ENCODE data around the gene ACCS.

ACCS gene

DNA sequence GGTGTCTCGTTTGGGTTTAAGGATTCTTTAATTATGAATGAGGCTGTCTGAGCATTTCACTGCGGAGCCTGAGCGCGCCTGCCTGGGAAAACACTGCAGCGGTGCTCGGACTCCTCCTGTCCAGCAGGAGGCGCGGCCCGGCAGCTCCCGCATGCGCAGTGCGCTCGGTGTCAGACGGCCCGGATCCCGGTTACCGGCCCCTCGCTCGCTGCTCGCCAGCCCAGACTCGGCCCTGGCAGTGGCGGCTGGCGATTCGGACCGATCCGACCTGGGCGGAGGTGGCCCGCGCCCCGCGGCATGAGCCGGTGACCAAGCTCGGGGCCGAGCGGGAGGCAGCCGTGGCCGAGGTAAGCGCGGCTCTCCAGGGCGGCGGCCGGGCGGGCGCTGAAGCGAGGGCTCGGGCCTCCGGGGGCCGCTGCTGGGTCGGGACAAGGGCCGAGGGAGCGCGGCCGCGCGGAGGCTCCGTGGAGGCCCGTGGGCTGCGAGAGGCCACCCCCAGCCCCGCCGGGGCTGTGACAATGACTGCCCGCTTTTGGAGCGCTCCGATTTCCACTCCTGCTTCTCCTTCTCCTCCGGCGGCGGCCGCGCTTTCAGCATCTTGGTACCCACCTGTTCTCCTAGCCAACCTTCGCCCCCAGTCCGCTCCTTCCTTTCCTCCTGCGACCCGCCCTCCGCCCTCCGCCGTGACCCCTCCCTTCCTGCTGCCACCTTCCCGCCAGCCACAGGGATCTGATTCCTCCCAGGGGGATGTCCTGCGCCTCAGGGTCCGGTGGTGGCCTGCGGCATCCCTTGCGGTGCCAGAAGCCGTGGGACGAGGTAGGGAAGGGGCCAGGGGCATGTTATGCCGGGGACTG is 29.7 kb downstream of the ACCS start, which contains the start of gene EXT2:
TSS of gene EXT2 (plus strand) at position 173 of the 854 bp plus-strand sequence. CDS start 12,035 bp downstream, outside the sequence.
- FAIRE-seq, result no peak

DNA sequence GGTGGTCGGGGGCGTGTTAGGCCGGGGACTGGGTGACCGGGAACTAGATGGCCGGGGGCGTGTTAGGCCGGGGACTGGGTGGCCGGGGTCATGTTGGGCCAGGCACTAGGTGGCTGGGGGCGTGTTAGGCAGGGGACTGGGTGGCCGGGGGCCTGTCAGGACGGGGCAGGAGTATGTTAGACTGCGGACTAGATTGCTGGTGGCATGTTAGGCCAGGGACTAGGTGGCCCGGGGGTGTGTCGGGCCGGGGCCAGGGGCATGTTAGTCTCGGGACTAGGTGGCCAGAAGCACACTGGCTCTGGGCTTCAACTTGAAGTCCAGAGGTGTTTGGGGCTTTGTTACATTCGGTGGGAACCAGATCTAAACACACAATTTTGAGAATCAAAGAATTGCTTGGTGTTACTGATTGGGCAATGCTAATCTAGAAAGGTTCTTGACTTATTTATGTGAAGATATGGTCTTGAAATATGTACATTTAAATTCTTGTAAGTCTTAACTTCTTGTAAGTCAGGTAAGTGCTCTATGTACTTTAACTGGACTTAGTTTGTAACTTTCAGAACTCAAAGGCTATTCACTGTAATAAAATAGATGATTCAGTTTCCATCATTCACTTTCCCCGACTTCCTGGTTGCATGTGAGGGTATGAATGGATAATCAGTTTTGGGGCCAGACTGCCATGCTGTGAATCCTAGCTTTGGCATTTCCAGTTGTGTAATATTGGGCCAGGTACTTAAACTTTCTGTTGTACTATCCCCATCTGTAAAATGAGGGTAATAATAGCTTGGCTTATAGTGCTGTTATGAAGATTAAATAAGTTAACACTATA is 30.5 kb downstream of the ACCS start:
- no peak for FAIRE-seq

DNA sequence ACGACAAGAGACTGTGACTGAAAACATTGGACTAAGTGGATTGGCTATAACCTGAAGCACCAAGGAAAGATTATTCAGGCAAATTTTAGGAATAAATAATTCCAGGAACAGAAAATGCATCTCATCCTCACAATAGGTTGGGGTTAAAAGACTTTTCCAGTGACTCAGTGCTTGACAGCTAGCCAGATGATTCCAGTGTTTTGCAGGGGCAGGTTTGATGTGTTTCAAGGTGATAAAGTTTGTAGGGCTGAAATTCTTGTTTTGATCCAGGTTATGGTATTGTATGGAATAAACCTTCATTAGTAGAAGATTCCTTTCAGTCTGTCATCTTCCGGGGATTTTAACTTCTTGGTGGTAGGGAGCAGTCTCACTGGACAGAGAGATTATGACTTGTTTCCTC is 31.8 kb downstream of the ACCS start:
- FAIRE-seq, result no peak

DNA sequence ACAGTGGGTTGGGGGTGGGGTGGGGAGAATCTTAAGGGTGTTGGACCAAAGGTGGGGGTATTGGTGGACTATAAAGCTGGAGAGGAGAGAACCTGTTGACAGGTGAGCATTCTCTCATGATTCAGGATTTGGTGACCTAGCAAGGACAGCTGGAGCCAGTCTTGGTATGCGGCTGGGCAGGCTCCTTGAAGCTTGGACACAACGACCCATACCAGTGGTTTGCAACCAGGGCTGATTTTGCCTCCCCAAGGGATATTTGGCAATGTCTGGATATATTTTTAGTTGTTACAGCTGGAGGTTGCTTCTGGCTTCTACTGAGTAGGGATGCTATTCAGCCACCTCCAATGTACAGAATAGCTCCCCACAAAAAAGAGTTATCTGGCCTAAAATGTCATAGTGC is 35.0 kb downstream of the ACCS start:
- FAIRE-seq, result no peak

DNA sequence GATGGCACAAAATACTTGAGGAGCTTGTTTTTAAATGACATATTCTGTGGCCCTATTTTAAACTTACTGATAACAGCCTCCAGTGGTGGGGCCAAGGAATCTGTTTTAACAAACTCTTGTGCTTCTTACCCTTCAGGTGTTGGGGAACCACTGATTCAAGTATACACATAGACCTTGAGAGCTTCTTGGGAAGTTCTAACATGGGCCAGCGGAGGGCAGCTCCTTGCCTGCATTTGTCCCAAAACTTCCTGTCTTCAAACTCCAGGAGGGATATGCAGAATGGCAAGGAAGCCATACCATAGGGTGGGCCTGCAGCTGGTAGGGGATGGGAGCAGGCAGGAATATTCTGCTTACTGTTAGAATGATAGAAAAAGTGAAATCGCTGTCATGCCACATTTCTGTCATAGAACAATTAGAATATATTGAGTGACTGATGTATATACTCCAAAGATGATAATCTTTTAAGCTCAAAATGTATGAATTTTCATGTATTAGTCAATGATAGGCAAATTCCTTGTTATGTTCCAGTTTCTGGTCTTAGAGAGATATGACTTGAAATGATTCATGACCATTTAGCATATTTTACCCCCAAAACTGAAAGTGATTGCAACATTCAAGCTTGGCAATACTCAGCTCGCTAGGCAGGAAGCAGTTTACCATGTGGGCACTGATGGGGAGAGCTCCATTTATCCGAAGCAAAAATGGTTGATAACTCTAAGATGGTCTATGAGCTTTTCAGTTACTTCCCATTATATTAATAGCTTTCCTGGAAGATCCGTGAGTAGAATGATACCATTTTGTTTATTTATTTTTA is 38.6 kb downstream of the ACCS start:
- no peak for FAIRE-seq

DNA sequence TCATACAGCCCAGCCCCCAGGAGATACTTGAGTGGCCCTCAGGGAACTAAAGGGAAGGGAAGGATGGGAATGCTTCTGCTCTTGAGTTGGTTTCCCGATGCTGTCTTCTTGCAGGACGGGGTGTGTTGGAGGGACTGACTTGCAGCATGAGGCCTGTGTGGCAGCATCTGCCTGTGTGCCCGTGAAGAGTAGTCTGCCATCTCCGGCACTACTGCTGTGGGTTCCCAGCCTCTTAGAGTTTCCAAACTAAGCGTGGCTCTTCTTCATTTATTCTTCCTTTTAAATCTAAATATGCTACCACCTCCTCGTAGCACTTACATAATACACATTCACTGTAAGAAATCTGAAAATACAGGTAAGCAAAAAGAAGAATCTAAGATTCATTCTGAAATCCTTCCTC is 42.2 kb downstream of the ACCS start:
- no peak for FAIRE-seq

DNA sequence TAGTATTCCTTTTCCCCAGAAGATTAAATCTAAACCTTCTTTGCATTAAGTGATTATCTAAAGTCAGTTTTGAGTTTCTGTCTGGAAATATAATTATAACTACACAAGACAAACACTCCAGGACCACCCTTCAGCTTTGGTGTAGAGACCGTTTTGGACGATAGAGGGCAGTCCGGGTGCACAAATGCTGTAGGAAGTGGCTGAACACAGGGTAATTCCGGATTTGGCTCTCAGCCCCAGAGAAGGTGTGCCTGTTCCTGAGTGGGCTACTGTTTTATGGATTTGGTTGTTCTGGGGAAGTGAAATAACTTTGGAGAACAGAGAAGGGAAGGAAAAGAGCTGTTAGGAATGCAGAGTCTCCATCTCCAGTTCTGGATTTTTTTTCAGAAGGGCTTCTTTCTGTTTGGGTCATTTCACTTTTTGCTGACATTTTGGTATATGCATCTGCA is 44.2 kb downstream of the ACCS start:
- FAIRE-seq, result no peak

DNA sequence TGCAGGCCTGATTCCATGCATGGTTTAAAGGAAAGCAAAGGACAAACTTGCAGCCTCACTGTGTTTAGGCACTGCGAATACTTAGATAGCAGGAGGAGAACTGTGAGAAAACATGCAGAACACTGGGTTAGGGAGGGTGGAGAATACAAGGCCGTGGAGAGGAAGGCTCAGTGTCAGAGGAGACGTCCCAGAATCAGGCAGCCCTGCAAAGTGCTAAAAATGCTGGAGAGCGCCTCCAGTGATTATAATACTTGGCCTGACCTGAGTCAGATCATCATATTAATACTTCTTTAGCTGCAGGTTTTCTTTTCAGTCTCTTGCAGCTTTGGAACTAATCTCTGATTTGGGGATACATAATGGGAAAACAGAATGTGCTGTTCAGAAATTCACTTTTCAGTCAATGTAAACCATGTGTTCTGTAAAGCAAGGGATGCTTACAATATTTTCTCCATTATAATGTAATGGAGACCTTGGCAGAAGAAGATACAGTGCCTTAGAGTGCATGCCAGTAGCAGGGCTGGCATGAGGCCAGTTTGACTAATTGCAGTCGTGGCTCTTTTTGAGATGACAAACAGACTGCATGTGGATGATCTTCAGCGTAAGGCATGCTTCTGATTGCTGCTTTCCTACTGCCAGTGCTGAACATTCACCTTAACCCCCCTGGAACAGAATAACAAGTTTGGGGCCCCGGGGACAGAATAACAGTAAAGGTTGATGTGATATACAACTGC is 46.2 kb downstream of the ACCS start:
- no peak for FAIRE-seq

DNA sequence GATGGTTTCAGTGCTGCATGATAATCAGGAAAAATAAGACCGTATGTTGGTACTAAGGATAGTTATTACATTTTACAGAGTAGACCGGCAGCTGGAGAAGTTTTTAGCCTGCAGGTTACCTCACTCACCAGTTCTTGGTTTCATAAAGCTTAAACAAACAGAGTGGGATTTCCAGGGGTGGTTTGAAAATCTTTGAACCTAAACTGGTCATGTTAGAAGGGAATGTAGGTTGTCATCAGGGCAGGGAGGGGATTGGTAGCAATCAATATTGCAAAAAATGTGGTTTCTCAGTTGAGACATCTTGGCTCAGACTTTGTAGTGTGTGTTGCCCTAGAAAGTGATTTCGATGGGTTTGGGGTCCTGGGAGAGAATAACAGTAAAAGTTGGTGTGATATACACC is 46.9 kb downstream of the ACCS start:
- no peak for FAIRE-seq

DNA sequence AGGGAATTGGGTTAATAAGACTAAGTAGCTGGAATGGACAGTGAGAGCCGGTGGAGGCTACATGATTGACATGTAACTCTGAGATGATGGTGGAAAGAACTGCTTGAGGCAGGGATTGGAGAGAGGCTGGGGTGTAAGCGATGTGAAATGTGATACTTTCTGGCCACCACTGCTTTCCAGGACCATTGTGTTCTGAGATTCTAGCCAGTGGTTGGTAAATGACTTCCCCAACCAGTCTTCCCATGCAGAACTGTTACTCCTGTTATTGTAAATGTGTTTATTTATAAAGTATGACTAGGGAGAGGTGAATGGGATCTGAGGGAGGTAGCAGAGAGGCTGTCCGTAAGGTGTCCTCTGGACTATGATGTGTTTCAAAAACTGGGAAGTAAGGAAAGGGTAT is 47.5 kb downstream of the ACCS start:
- no peak for FAIRE-seq

DNA sequence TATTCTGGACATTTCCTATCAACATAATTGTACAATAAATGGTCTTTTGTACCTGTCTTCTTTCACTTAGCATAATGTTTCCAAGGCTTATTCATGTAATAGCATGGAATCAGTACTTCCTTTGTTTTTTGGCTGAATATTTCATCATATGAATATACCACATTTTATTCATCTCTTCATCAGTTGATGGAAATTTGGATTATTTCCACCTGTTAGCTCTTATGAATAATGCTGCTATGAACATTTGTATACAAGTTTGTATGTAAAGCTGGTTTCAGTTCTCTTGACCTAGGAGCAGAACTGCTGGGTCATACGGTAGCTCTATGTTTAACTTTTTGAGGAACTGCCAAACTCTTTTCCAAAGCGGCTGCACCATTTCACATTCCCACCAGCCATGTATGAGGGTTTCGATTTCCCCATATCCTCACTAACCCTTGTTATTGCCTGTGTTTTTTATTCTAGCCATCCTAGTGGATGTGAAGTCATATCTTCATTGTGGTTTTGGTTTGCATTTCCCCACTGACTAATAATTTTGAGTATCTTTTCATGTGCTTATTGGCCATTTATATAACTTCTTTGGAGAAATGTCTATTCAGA is 50.3 kb downstream of the ACCS start:
- FAIRE-seq, result no peak

DNA sequence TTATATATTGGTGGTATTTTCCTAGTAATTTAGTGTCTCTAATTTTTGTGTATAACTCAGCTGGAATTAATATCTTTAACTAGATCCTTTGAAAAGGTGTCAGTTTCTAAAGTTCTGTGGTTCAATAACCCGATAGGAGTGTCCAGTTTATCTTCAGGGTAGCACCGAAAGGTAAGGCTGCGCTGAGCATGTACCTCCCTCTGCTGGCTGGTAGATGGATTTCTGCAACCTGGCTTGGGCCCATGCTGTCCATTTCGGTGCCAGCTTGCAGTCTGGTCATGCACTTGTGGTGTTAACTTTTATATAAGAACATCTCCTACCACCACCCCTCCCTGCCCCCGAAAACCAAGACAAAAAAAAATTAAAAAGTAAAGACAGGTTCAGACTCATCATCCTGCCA is 54.1 kb downstream of the ACCS start:
- FAIRE-seq, result no peak

DNA sequence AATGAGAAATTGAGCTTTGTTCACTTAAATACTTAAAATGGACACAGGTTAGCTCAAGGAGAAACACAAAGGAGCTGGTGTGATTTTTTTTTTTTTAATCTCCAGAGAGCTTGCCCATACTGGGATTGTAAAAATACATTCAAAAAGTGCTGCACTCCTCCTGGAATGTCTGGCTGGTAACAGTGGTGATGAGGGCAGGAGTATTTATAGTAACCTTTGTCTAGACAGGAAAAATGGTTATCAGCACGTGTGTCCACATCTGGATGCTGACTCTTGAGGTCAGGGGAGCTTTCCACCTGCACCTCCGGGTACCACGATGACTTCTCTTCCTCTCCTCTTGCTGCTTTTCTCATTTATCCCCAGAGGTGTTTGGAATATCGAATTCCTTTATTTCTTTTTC is 59.5 kb downstream of the ACCS start:
- FAIRE-seq, result no peak

DNA sequence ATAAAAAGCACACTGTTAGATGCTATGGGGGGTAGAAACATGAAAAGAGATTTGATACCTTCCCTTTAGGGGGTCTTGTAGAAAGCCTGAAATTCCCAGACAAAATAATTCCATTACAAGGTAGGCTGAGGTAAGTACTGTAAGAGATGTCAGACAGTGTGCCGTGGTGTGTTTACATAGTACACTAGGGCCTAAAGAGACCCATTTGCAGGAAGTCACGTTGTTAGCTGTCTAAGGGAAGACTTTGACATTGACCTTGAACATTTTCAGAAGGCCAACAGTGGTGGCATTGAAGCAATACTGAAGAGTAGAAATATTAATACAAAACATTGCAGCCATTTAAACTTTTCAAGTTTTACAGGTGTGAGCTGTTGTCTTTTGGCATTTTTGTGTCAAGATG is 60.2 kb downstream of the ACCS start:
- no peak for FAIRE-seq

DNA sequence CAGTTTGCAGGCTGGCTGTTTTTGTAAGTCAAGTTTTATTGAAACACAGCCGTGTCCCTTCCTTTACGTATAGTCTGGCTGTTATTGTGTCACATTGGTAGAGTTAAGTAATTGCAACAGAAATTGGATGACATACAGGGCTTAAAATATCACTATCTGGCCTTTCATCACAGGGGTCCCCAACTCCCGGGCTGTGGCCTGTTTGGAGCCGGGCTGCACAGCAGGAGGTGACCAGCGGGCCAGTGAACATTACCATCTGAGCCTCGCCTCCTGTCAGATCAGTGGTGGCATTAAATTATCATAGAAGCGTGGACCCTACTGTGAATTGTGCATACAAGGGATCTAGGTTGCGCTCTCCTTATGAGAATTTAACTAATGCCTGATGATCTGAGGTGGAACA is 61.1 kb downstream of the ACCS start:
- FAIRE-seq, result no peak

DNA sequence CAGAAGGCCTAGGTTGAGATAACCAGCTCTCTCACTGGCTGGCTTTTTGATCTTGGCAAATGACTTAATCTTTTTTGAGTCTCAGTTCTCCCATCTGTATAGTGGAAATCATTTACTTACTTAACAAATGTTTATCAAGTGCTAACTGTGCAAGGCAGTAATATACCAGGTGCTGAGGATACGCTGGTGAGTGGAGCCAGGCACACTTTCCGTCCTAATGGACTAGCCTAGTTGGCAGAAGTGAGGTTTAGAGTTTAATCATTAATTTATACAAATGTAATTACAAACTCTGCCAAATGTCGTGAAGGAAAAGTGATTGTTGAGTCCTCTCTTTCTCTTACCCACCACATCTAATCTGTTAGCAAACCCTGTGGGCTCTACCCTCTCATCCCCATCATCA is 62.7 kb downstream of the ACCS start:
- no peak for FAIRE-seq

DNA sequence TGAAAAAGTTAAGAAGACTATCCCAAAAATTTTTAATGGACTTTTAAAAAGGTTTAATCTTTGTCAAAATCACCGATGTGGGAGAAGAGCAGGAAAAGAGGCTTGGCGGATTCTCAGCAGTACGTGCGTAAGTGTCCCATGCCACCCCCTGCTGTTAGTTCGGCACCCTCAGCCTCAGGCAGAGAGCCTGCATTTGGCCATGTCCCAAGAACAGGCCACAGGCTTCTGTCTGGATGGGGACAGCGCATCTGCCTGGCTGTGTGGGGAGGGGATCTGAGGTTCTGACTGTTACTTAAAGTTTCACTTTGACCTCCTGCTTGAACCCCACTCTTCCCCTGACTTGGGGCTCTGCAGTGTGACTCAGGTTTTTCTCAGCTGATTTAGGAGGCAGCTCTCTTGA is 64.7 kb downstream of the ACCS start:
- FAIRE-seq, result no peak

DNA sequence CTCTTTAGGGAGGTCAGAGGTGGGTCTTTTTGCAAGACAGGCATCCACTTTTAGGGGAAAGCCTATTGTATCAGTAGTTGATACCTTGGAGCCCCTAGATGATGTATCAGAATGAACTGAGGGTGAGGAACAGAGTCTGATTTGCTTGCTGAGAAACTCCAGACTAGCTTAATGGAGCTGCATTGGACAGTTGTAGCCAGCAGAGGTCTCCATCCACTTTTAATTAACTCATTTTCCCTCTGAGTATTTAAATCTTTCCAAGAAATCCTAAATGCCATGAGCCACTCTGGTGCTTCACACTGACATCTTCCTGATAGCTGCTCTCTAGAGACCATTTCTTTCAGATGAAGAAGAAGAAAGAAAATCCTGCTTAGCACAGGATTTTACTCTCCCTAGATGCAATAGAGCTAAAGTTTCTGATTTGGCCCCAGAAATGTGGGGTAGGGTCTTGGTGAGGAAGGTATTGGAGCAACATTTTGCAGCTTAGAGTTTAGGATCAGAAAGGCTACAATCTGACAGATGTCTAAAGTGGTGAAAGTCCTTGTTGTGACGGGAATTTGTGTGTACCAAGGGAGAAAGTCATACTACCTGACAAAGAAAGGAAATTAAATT is 67.4 kb downstream of the ACCS start:
- FAIRE-seq, result no peak

All from colon (tissue), 2 donors.